CMK (cell line): ENCODE data around the gene SETD2.
"Not testable (repeated sequence)": the region's sequence is repeated elsewhere in the genome, so short reads cannot be mapped to it uniquely, and the experiment has no call there.

Source experiments
- DNase-seq: peaks from one replicate; pipeline ENCODE4 v3.0.0-alpha.2; 2010; ENCODE audit warnings: low read depth

SETD2 gene

GRCh38 chr3:47152578-47152977, 11.3 kb downstream of the SETD2 start:
- DNase-seq = no peak

- no peak for DNase-seq
These were observed 12.1 kb downstream of the SETD2 start for GRCh38 chr3:47151836-47152235.

- DNase-seq = no peak
These were observed 14.5 kb downstream of the SETD2 start for GRCh38 chr3:47149339-47149933.

GRCh38 chr3:47145272-47145671, 18.6 kb downstream of the SETD2 start:
- no peak for DNase-seq

- DNase-seq = no peak
These were observed 20.8 kb downstream of the SETD2 start for GRCh38 chr3:47143068-47143467.

- not testable (repeated sequence) for DNase-seq
These were observed 21.4 kb downstream of the SETD2 start for GRCh38 chr3:47142536-47142935.

- not testable (repeated sequence) for DNase-seq
These were observed 22.9 kb downstream of the SETD2 start for GRCh38 chr3:47140973-47141461.

GRCh38 chr3:47140553-47140952, 23.4 kb downstream of the SETD2 start:
- not testable (repeated sequence) for DNase-seq

GRCh38 chr3:47134311-47134710, 29.6 kb downstream of the SETD2 start:
- no peak for DNase-seq

- DNase-seq = no peak
These were observed 30.3 kb downstream of the SETD2 start for GRCh38 chr3:47133641-47134040.

- DNase-seq = no peak
These were observed 33.4 kb downstream of the SETD2 start for GRCh38 chr3:47130557-47130956.

- no peak for DNase-seq
These were observed 35.8 kb downstream of the SETD2 start for GRCh38 chr3:47128137-47128536.

- no peak for DNase-seq
These were observed 40.1 kb downstream of the SETD2 start for GRCh38 chr3:47123857-47124256.

- no peak for DNase-seq
These were observed 42.5 kb downstream of the SETD2 start for GRCh38 chr3:47121409-47121808.

GRCh38 chr3:47120138-47120537, 43.8 kb downstream of the SETD2 start:
- DNase-seq = no peak

- DNase-seq = not testable (repeated sequence)
These were observed 44.5 kb downstream of the SETD2 start for GRCh38 chr3:47119387-47119786.

- peak; percentile 31 for DNase-seq
These were observed 46.0 kb downstream of the SETD2 start for GRCh38 chr3:47117807-47118364.

GRCh38 chr3:47115524-47115923, 48.4 kb downstream of the SETD2 start:
- not testable (repeated sequence) for DNase-seq

GRCh38 chr3:47113669-47114365, 50.1 kb downstream of the SETD2 start:
- no peak for DNase-seq

GRCh38 chr3:47112997-47113396, 50.9 kb downstream of the SETD2 start:
- DNase-seq = no peak

GRCh38 chr3:47109393-47109792, 54.5 kb downstream of the SETD2 start:
- no peak for DNase-seq

- DNase-seq = no peak
These were observed 55.4 kb downstream of the SETD2 start for GRCh38 chr3:47108546-47108945.

- DNase-seq = no peak
These were observed 59.7 kb downstream of the SETD2 start for GRCh38 chr3:47104259-47104658.
